ENCODE data around the gene GSTM3.
"Not testable (repeated sequence)": the region's sequence is repeated elsewhere in the genome, so short reads cannot be mapped to it uniquely, and the experiment has no call there.

The GSTM3 gene

DNA sequence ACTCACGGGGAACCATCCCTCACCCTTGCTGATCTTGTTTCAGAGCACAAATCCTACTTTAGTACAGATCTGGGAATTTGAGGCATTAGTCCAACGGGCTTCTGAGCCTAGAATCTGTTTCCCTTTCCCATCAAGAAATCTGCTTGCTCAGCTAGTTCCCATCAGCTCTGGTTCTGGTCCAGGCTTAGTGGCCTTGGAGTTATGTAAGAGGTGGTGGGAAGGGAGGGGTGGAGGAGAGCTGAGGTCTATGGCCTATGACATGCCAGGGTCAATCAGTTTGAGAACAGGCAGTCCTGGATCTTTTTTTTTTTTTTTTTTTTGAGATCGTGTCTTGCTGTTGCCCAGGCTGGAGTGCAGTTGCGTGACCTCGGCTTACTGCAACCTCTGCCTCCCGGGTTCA lies 49.1 kb downstream of the GSTM3 start:
- no peak for DNase-seq

DNA sequence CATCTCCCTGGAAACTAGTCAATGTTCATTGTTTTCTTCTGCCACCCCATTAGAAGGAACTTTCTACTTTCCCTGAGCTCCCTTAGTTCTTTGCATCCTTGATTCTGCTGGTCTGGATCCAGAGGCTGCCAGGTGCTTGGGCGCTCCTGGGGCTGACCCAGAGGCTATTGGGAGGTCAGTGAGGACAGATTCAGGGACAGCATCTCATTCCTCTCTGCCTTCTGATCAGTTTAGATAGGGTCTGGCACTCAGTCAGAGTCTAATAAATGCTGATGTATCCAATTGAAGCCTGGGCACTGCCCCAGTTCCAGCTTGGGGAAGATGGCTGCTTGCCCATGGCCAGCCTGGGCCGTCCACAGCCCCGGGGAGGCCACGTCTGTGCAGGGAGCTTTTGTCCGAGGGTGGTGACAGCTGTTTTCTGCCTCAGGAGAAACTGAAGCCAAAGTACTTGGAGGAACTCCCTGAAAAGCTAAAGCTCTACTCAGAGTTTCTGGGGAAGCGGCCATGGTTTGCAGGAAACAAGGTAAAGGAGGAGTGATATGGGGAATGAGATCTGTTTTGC lies 50.9 kb downstream of the GSTM3 start:
- no peak for DNase-seq

DNA sequence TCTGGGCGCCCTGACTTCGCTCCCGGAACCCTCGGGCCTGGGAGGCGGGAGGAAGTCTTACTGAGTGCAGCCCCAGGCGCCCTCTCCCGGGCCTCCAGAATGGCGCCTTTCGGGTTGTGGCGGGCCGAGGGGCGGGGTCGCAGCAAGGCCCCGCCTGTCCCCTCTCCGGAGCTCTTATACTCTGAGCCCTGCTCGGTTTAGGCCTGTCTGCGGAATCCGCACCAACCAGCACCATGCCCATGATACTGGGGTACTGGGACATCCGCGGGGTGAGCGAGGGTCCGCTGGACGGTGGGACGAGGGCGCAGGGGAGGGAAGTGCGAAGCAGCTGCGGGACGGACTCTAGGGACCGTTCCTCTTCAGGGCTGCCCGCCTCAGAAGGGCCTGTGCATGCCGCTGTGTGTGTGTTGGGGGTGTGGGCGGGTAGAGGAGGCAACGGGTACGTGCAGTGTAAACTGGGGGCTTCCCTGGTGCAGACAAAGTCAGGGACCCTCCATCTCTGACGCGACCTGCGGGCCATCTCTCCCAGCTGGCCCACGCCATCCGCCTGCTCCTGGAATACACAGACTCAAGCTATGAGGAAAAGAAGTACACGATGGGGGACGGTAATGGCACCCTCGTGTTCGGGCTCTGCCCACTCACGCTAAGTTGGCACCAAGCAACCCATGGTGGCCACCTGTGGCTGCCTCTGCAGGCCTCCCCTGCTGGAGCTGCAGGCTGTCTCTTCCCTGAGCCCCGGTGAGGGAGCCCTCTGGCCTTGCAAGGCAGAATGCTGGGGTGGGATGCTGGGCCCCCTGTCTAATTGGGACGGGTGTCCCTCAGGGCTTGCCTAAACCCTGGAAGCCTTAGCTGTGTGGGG lies 53.0 kb downstream of the GSTM3 start, which contains the start of gene GSTM1:
TSS of gene GSTM1 (plus strand) at position 177 of the 859 bp plus-strand sequence. CDS start at position 234, 57 bp downstream.
- DNase-seq = peak; percentile 75

DNA sequence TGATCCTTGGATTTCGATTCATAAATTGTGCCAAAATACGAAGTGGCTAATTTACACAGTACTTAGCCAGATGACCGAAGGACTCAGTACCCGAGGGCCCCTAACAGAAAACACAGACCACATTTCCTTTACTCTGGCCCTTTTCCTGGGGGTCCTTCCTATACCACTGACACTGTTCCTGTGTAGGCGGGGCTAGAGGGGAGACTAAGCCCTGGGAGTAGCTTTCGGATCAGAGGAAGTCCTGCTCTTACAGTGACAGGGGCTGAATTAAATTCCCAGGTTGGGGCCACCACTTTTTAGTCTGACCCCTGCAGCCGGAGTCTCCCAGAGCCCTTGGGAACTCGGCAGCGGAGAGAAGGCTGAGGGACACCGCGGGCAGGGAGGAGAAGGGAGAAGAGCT lies 53.7 kb downstream of the GSTM3 start:
- DNase-seq = not testable (repeated sequence)

DNA sequence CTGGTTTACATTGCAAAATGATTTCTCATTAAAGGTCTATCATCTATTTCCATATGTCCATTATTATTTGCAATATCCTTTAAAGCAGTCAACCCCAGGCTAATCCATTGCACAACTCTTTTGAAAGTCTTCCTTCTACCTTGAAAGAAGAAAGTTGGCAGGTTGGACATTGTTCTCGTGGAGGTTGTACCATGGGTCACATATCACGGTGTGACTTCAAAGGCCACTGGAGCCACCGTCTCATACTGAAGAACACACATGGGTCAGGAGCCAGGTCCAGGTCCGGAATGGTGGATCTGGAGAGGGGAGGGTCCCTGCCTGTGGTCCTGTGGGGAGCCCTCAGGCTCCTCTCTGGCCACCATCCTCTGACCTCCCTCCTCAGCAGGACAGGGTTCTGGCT lies 54.9 kb downstream of the GSTM3 start:
- not testable (repeated sequence) for DNase-seq

DNA sequence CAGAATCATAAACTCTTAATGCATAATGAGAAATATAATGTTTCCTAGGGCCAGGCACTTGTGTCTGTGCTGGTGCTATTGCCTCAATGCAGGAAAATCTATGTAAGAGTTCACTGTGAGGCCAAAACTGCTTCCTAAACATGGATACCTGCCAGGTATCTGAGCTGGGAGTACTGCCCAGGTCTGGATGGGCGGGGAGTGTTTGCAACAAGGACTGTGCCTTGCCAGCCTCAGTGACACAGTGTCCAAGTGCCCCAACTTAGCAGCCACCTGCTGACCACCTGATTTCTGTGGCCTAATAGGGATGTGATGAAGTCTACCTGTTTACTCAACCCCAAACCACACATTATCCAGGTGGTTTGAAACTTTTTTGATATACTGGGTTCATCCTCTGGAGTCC lies 55.4 kb downstream of the GSTM3 start:
- not testable (repeated sequence) for DNase-seq

DNA sequence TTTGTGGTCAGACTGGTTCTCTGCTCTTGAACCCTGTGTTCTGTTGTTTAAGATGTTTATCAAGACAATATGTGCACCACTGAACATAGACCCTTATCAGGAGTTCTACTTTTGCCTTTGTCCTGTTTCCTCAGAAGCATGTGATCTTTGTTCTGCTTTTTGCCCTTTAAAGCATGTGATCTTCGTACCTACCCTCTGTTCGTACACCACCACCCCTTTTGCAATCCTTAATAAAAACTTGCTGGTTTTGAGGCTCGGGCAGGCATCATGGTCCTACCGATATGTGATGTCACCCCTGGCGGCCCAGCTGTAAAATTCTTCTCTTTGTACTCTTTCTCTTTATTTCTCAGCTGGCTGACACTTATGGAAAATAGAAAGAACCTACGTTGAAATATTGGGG lies 56.1 kb downstream of the GSTM3 start:
- DNase-seq = not testable (repeated sequence)
